Skeletal muscle tissue (tissue), 4 donors: Measurements from ENCODE around the gene ODR4. TPM values are rescaled to one million over a fixed set of nuclear protein-coding genes. Genes with fewer than 3 reads are reported as not detected.

Experiments
- H3K27ac ChIP-seq: one replicate; pipeline ENCODE4 v1.7.0; 2013; ENCODE audit warnings: mild to moderate bottlenecking, low read depth, low read length, inconsistent platforms
- H3K27me3 ChIP-seq, 3 donors: one replicate each; pipeline ENCODE4 v1.7.0; 2013; ENCODE audit warnings: low read length in 3 of 3; ENCODE audit not compliant: control insufficient read depth in 3 of 3, insufficient read depth in 3 of 3
- H3K36me3 ChIP-seq, 3 donors: one replicate each; pipeline ENCODE4 v1.7.0; 2013; ENCODE audit warnings: low read length in 3 of 3; ENCODE audit not compliant: control insufficient read depth in 3 of 3, insufficient read depth in 3 of 3
- H3K4me1 ChIP-seq, 3 donors: one replicate each; pipeline ENCODE4 v1.7.0; 2013; ENCODE audit warnings: low read length in 3 of 3, mild to moderate bottlenecking in 3 of 3; ENCODE audit not compliant: control insufficient read depth in 3 of 3, insufficient read depth in 3 of 3
- H3K4me3 ChIP-seq, 3 donors: one replicate each; pipeline ENCODE4 v1.7.0; 2013; ENCODE audit warnings: low read length in 3 of 3
- H3K9ac ChIP-seq, 3 donors: one replicate each; pipeline ENCODE4 v1.7.0; 2013; ENCODE audit warnings: low read length in 3 of 3, mild to moderate bottlenecking in 3 of 3, moderate library complexity in 2 of 3, low read depth in 1 of 3
- H3K9me3 ChIP-seq, 3 donors: one replicate each; pipeline ENCODE4 v1.7.0; 2013; ENCODE audit warnings: low read length in 3 of 3; ENCODE audit not compliant: control insufficient read depth in 3 of 3
- total RNA-seq: library from RNA; depleted of rRNA; stranded (reverse); fragments of >200 nt; gene quantifications from one replicate; pipeline ENCODE4 v1.2.3, GENCODE V29; 2014
- donor health status: Osteomylitis.

Gene ODR4
- total RNA-seq, 1 donor from 2014 or later: 55.3 TPM

- no peaks in the 10 kb centered on the region for H3K9me3 ChIP-seq
- no peaks in the 10 kb centered on the region for H3K27me3 ChIP-seq
- no peak overlapping the region for H3K4me3 ChIP-seq
- no peak overlapping the region for H3K9ac ChIP-seq
- peaks cover 8 to 16% (median 15%) of the 10 kb centered on the region in 3 donors for H3K36me3 ChIP-seq
- H3K27ac ChIP-seq: no peak overlapping the region
- no peaks in the 10 kb centered on the region for H3K4me1 ChIP-seq
Measured at GRCh38 chr1:186420311-186420710, 44.7 kb downstream of the ODR4 start.

DNA sequence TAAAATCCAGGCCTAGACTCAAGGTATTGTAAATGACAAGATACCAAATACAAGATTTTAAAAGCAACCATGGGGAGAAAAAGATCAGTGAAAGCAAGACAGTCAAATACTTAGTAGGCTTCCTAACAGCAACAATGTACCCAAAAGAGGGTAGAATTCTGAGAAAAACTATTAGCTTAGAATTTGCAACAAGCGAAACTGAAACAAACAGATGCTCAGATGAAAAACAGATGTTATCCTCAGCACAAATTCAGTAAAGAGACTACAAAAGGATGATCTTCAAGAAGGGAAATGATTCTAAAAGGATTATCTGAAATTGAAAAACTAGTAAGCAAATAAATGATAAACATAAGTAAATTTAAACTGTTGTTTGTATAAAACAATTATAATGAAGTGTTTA is 45.3 kb downstream of the ODR4 start:
- Histone ChIP-seq H3K9me3 (no peaks in the 10 kb centered on the region), H3K4me3 (no peak overlapping the region), H3K4me1 (no peaks in the 10 kb centered on the region), H3K9ac (no peak overlapping the region), H3K27me3 (no peaks in the 10 kb centered on the region), H3K36me3 (peaks cover 8 to 16% (median 15%) of the 10 kb centered on the region in 3 donors), H3K27ac (no peak overlapping the region)

GRCh38 chr1:186421446-186421845 is 45.8 kb downstream of the ODR4 start:
- Histone ChIP-seq H3K9ac (no peak overlapping the region), H3K27ac (no peak overlapping the region), H3K4me3 (no peak overlapping the region), H3K4me1 (no peaks in the 10 kb centered on the region), H3K9me3 (no peaks in the 10 kb centered on the region), H3K36me3 (peaks cover 8 to 16% (median 15%) of the 10 kb centered on the region in 3 donors), H3K27me3 (no peaks in the 10 kb centered on the region)

DNA sequence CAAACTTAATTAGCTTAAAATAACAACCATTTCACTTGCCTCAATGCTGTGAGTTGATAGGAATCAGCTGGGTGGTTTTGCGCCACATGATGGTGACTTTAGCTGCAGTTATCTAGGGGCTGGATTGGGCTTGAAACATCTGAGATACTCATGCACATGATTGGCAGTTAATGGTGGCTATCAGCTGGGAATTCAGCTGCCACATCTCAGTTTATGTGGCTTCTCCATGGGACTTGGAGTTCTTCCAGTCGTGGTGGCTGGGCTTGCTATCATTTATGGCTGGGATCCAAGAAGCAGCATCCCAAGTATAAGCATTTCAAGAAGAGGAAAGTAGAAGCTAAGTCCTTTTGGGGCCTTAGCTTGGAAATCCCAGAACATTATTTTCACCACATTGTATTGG is 48.9 kb downstream of the ODR4 start:
- H3K36me3 ChIP-seq: peaks cover 0 to 6% (median 5%) of the 10 kb centered on the region in 3 donors
- no peak overlapping the region for H3K4me3 ChIP-seq
- no peaks in the 10 kb centered on the region for H3K9me3 ChIP-seq
- no peaks in the 10 kb centered on the region for H3K4me1 ChIP-seq
- no peak overlapping the region for H3K9ac ChIP-seq
- H3K27me3 ChIP-seq: no peaks in the 10 kb centered on the region
- no peak overlapping the region for H3K27ac ChIP-seq

DNA sequence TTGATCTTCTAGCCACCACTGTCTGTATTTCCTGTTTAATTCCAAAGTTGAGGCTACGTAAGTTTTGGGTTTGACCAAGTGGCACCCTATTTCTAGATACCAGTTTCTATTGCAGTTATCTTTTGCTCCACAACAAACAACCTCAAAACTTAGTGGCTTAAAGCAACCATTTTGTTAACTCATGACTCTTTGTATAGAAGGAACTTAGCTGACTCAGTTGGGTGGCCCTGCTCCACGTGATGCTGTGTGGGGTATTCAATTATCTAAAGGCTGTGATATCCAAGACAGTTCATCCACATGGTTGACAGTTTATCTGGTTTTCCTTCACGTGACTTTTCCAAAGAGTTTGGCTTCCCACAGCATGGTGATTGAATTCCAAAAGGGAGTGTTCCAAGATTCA is 50.5 kb downstream of the ODR4 start:
- Histone ChIP-seq H3K4me3 (no peak overlapping the region), H3K27me3 (no peaks in the 10 kb centered on the region), H3K27ac (no peak overlapping the region), H3K9ac (no peak overlapping the region), H3K4me1 (no peaks in the 10 kb centered on the region), H3K36me3 (no peaks in the 10 kb centered on the region), H3K9me3 (no peaks in the 10 kb centered on the region)

DNA sequence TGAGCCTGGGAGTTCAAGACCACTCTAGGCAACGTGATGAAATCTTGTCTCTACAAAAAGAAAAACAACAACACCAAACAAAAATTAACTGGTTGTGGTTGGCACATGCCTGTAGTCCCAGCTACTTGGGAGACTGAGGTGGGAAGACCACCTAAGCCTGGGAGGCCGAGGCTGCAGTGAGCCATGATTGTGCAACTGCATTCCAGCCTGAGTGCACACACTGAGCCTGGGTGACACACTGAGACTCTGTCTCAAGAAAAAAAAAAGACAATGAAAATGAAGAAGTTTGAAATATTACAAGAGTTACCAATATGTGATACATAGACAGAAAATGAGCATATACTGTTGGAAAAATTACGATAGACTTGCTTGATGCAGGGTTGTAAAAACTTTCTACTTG is 53.4 kb downstream of the ODR4 start:
- H3K4me3 ChIP-seq: no peak overlapping the region
- H3K27ac ChIP-seq: no peak overlapping the region
- no peaks in the 10 kb centered on the region for H3K9me3 ChIP-seq
- H3K27me3 ChIP-seq: no peaks in the 10 kb centered on the region
- no peaks in the 10 kb centered on the region for H3K4me1 ChIP-seq
- no peak overlapping the region for H3K9ac ChIP-seq
- H3K36me3 ChIP-seq: no peaks in the 10 kb centered on the region

- Histone ChIP-seq H3K9me3 (no peaks in the 10 kb centered on the region), H3K27me3 (no peaks in the 10 kb centered on the region), H3K36me3 (no peaks in the 10 kb centered on the region), H3K27ac (no peak overlapping the region), H3K4me3 (no peak overlapping the region), H3K9ac (no peak overlapping the region), H3K4me1 (no peaks in the 10 kb centered on the region)
Measured at GRCh38 chr1:186435336-186435735, 59.7 kb downstream of the ODR4 start.

DNA sequence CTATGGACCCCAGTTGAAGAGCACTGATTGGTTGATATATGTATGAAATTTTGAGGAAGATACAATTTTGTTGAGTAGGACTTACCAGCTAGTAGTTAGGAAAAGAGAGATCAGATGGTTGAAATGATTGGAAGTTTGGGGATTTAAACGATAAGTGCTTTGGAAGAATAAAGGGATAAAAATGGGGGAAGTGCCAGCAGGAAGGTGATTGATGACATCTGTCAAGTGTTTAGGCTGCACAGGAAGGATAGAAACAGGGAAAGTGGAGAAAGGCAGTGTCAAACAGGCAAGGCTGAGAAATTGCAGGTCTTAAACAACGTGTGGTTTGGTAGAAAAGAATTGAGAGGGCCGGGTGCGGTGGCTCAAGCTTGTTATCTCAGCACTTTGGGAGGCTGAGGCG is 62.9 kb downstream of the ODR4 start:
- no peak overlapping the region for H3K4me3 ChIP-seq
- H3K9me3 ChIP-seq: no peaks in the 10 kb centered on the region
- no peaks in the 10 kb centered on the region for H3K4me1 ChIP-seq
- H3K9ac ChIP-seq: no peak overlapping the region
- H3K27me3 ChIP-seq: no peaks in the 10 kb centered on the region
- H3K27ac ChIP-seq: no peak overlapping the region
- H3K36me3 ChIP-seq: no peaks in the 10 kb centered on the region

DNA sequence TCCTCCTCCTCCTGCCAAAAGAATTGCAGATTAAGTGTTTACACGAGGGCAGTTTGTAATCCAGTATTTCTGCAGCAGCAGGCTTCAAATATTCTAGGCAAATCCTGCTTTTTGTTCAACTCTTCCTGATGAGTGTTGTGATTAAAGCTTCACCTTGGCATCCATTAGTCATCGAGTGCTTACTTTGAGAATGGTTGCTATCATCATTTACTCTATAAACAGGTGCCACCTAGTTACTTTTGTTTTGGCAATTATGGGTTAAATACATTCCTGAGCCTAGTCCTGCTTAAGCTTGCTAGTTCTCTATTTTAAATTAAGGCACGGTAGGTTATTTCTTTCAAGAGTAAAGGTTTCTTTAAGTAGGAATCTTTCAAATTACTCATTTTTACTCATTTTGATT is 64.9 kb downstream of the ODR4 start:
- H3K27me3 ChIP-seq: no peaks in the 10 kb centered on the region
- no peak overlapping the region for H3K4me3 ChIP-seq
- no peak overlapping the region for H3K27ac ChIP-seq
- H3K9ac ChIP-seq: no peak overlapping the region
- H3K4me1 ChIP-seq: no peaks in the 10 kb centered on the region
- no peaks in the 10 kb centered on the region for H3K36me3 ChIP-seq
- no peaks in the 10 kb centered on the region for H3K9me3 ChIP-seq

GRCh38 chr1:186442651-186443375 is 67.2 kb downstream of the ODR4 start:
- Histone ChIP-seq H3K4me1 (no peaks in the 10 kb centered on the region), H3K36me3 (no peaks in the 10 kb centered on the region), H3K27ac (no peak overlapping the region), H3K27me3 (no peaks in the 10 kb centered on the region), H3K9me3 (no peaks in the 10 kb centered on the region), H3K4me3 (no peak overlapping the region), H3K9ac (no peak overlapping the region)
